GM19035 (cell line): ENCODE data around the gene NPHP4.

Source experiments
- ATAC-seq: cut with Tn5 transposase; IDR thresholded peaks from one replicate; pipeline ENCODE4 v1.9.1; 2021; ENCODE audit not compliant: unreplicated experiment

The NPHP4 gene

GRCh38 chr1:5991381-5992025 lies 722 bp downstream of the NPHP4 start:
- peak; percentile 26 for ATAC-seq

- ATAC-seq: no peak
These were observed 1.3 kb downstream of the NPHP4 start for GRCh38 chr1:5990913-5991312.

GRCh38 chr1:5989731-5990271 lies 2.4 kb downstream of the NPHP4 start:
- ATAC-seq: no peak

- no peak for ATAC-seq
These were observed 3.0 kb downstream of the NPHP4 start for GRCh38 chr1:5989286-5989605.

GRCh38 chr1:5988596-5989285 lies 3.5 kb downstream of the NPHP4 start:
- ATAC-seq: no peak

GRCh38 chr1:5986018-5986417 lies 6.2 kb downstream of the NPHP4 start:
- no peak for ATAC-seq

- ATAC-seq: no peak
These were observed 7.0 kb downstream of the NPHP4 start for GRCh38 chr1:5985250-5985649.

- ATAC-seq: no peak
These were observed 8.7 kb downstream of the NPHP4 start for GRCh38 chr1:5983361-5984103.

GRCh38 chr1:5982868-5983267 lies 9.4 kb downstream of the NPHP4 start:
- no peak for ATAC-seq

- ATAC-seq: no peak
These were observed 9.9 kb downstream of the NPHP4 start for GRCh38 chr1:5982276-5982675.

- ATAC-seq: no peak
These were observed 11.2 kb downstream of the NPHP4 start for GRCh38 chr1:5981009-5981380.

GRCh38 chr1:5980314-5981008 lies 11.8 kb downstream of the NPHP4 start:
- no peak for ATAC-seq

- ATAC-seq: no peak
These were observed 12.5 kb downstream of the NPHP4 start for GRCh38 chr1:5979536-5980313.

- ATAC-seq: no peak
These were observed 13.8 kb downstream of the NPHP4 start for GRCh38 chr1:5978452-5978851.

GRCh38 chr1:5977494-5978444 lies 14.5 kb downstream of the NPHP4 start:
- no peak for ATAC-seq

- ATAC-seq: no peak
These were observed 15.3 kb downstream of the NPHP4 start for GRCh38 chr1:5976726-5977493.

- no peak for ATAC-seq
These were observed 16.0 kb downstream of the NPHP4 start for GRCh38 chr1:5976231-5976630.

- ATAC-seq: no peak
These were observed 16.9 kb downstream of the NPHP4 start for GRCh38 chr1:5975133-5975880.
